IMR-90 (cell line): ENCODE measurements around the gene SENP6. TPM values are rescaled to one million over a fixed set of nuclear protein-coding genes. Genes with fewer than 3 reads are reported as not detected.

Experiments
- ATAC-seq: fragments of 200-7000 bp; cut with Tn5 transposase; 2 replicates; pipeline ENCODE4 v1.9.1; 2020; ENCODE audit warnings: low read depth, mild to moderate bottlenecking, moderate library complexity
- BruUV-seq: library from RNA; stranded (reverse); fragments of 400-500 nt; replicated peaks from 2 replicates; lab custom pipeline; 2021; lab: Mats Ljungman, UMichigan
- CTCF ChIA-PET: fragments of 300-600 bp; formaldehyde crosslinking; extraction: SDS; loops from one replicate; lab custom pipeline; 2021; ENCODE audit warnings: antibody characterized with exemption; lab: Yijun Ruan, JAX
- POLR2A ChIA-PET: fragments of 300-600 bp; sonication (Branson Sonifier 250); formaldehyde crosslinking; loops from one replicate; lab custom pipeline; 2022; ENCODE audit warnings: antibody characterized with exemption; ENCODE audit not compliant: unreplicated experiment; lab: Charles Lee
- DNase-seq: peaks from one replicate; pipeline ENCODE4 v3.0.0; 2013
- H2AFZ ChIP-seq: replicated peaks from 2 replicates; pipeline ENCODE3; 2013; ENCODE audit warnings: low read length, mild to moderate bottlenecking; ENCODE audit not compliant: poor library complexity
- H2AK5ac ChIP-seq: 2 replicates; pipeline ENCODE4 v1.6.1; 2013; ENCODE audit warnings: low read depth, low read length, inconsistent platforms
- H2AK9ac ChIP-seq: replicated peaks from 2 replicates; pipeline ENCODE3; 2013; ENCODE audit warnings: mild to moderate bottlenecking, low read depth, low read length, moderate library complexity; ENCODE audit not compliant: poor library complexity
- H2BK120ac ChIP-seq: 2 replicates; pipeline ENCODE4 v1.6.1; 2013; ENCODE audit warnings: low read depth, low read length, inconsistent platforms
- H2BK15ac ChIP-seq: 3 replicates; pipeline ENCODE4 v1.6.1; 2013; ENCODE audit warnings: low read depth, low read length, inconsistent platforms
- H2BK20ac ChIP-seq: 2 replicates; pipeline ENCODE4 v1.6.1; 2013; ENCODE audit warnings: low read depth, mild to moderate bottlenecking, inconsistent platforms, low read length, moderate library complexity
- H2BK5ac ChIP-seq: 2 replicates; pipeline ENCODE4 v1.6.1; 2013; ENCODE audit warnings: mild to moderate bottlenecking, low read depth, low read length, inconsistent platforms; ENCODE audit not compliant: poor library complexity, severe bottlenecking
- H3K14ac ChIP-seq: replicated peaks from 2 replicates; pipeline ENCODE4 v1.6.1; 2013; ENCODE audit warnings: low read depth, low read length, inconsistent platforms
- H3K18ac ChIP-seq: 2 replicates; pipeline ENCODE4 v1.6.1; 2013; ENCODE audit warnings: low read depth, low read length, control low read depth
- H3K23ac ChIP-seq: 2 replicates; pipeline ENCODE4 v1.6.1; 2013; ENCODE audit warnings: low read depth, low read length, inconsistent platforms
- H3K27ac ChIP-seq: 2 replicates; pipeline ENCODE4 v1.5.1; 2013; ENCODE audit warnings: mild to moderate bottlenecking, control low read depth, low read length; ENCODE audit not compliant: insufficient read depth
- H3K27me3 ChIP-seq: 2 replicates; pipeline ENCODE4 v1.6.1; 2013; ENCODE audit warnings: low read length; ENCODE audit not compliant: control insufficient read depth, insufficient read depth
- H3K36me3 ChIP-seq: 2 replicates; pipeline ENCODE4 v1.6.1; 2013; ENCODE audit warnings: low read length, mixed read lengths; ENCODE audit not compliant: control insufficient read depth, insufficient read depth
- H3K4ac ChIP-seq: 2 replicates; pipeline ENCODE4 v1.6.1; 2013; ENCODE audit warnings: low read depth, low read length, inconsistent platforms
- H3K4me1 ChIP-seq: 2 replicates; pipeline ENCODE4 v1.6.1; 2013; ENCODE audit warnings: low read length, mixed read lengths; ENCODE audit not compliant: control insufficient read depth, insufficient read depth
- H3K4me2 ChIP-seq: 2 replicates; pipeline ENCODE4 v1.6.1; 2013; ENCODE audit warnings: low read depth, mild to moderate bottlenecking, control low read depth, low read length, moderate library complexity
- H3K4me3 ChIP-seq: 2 replicates; pipeline ENCODE4 v1.5.1; 2013; ENCODE audit warnings: low read depth, mild to moderate bottlenecking, control low read depth, low read length, moderate library complexity; ENCODE audit not compliant: insufficient read depth
- H3K56ac ChIP-seq: 2 replicates; pipeline ENCODE4 v1.6.1; 2013; ENCODE audit warnings: low read length, inconsistent platforms; ENCODE audit not compliant: insufficient read depth; ENCODE audit errors: extremely low read depth
- H3K79me1 ChIP-seq, 2 experiments: 2 replicates each; pipeline ENCODE4 v1.6.1; 2013; ENCODE audit warnings: low read length in 2 of 2, inconsistent platforms in 1 of 2, low read depth in 1 of 2
- H3K9ac ChIP-seq: 2 replicates; pipeline ENCODE4 v1.6.1; 2013; ENCODE audit warnings: low read depth, low read length, control low read depth
- H3K9me1 ChIP-seq: 2 replicates; pipeline ENCODE4 v1.6.1; 2013; ENCODE audit warnings: low read length, inconsistent platforms; ENCODE audit not compliant: insufficient read depth
- H3K9me3 ChIP-seq: 2 replicates; pipeline ENCODE4 v1.6.1; 2013; ENCODE audit warnings: low read length; ENCODE audit not compliant: control insufficient read depth, insufficient read depth
- H4K20me1 ChIP-seq: 2 replicates; pipeline ENCODE4 v1.6.1; 2013; ENCODE audit warnings: low read length, inconsistent platforms; ENCODE audit not compliant: insufficient read depth
- H4K5ac ChIP-seq: 2 replicates; pipeline ENCODE4 v1.6.1; 2013; ENCODE audit warnings: mild to moderate bottlenecking, low read depth, low read length, control low read depth
- H4K8ac ChIP-seq, 2 experiments: 2 replicates each; pipeline ENCODE4 v1.6.1; 2013; ENCODE audit warnings: low read depth in 2 of 2, low read length in 2 of 2, control low read depth in 1 of 2, inconsistent platforms in 1 of 2
- H4K91ac ChIP-seq: 2 replicates; pipeline ENCODE4 v1.6.1; 2013; ENCODE audit warnings: low read depth, low read length, inconsistent platforms; ENCODE audit not compliant: insufficient read depth
- BHLHE40 ChIP-seq: fragments of 150-350 bp; IDR thresholded peaks from 2 replicates; pipeline ENCODE4 v1.6.1; 2016; ENCODE audit warnings: mild to moderate bottlenecking, low read depth, low read length
- CHD1 ChIP-seq: IDR thresholded peaks from 2 replicates; pipeline ENCODE4 v1.6.1; 2012; ENCODE audit warnings: low read depth, low read length, improper control_type of control experiment
- FOS ChIP-seq: fragments of 150-350 bp; IDR thresholded peaks from 2 replicates; pipeline ENCODE4 v1.6.1; 2016; ENCODE audit warnings: low read depth, low read length
- MAFK ChIP-seq: IDR thresholded peaks from 2 replicates; pipeline ENCODE4 v1.6.1; 2012; ENCODE audit warnings: low read depth, low read length, improper control_type of control experiment
- MAZ ChIP-seq: IDR thresholded peaks from 2 replicates; pipeline ENCODE4 v1.6.1; 2012; ENCODE audit warnings: low read depth, mild to moderate bottlenecking, low read length, improper control_type of control experiment, moderate library complexity, borderline replicate concordance
- MXI1 ChIP-seq: IDR thresholded peaks from 2 replicates; pipeline ENCODE4 v1.6.1; 2012; ENCODE audit warnings: low read depth, mild to moderate bottlenecking, low read length, moderate library complexity, borderline replicate concordance
- RAD21 ChIP-seq: IDR thresholded peaks from 2 replicates; pipeline ENCODE4 v1.6.1; 2012; ENCODE audit warnings: low read length, improper control_type of control experiment
- RCOR1 ChIP-seq: IDR thresholded peaks from 2 replicates; pipeline ENCODE4 v1.6.1; 2012; ENCODE audit warnings: mild to moderate bottlenecking, low read length, improper control_type of control experiment; ENCODE audit not compliant: insufficient replicate concordance
- RFX5 ChIP-seq: IDR thresholded peaks from 2 replicates; pipeline ENCODE4 v1.8.0; 2012; ENCODE audit warnings: low read depth, mild to moderate bottlenecking, low read length, moderate library complexity
- SMC3 ChIP-seq: fragments of 150-350 bp; IDR thresholded peaks from 2 replicates; pipeline ENCODE4 v1.6.1; 2016; ENCODE audit warnings: low read depth, mild to moderate bottlenecking, antibody characterized with exemption, low read length, moderate library complexity
- WGBS, 2 experiments: methylation state at CpG; one replicate each; pipeline versions ENCODE4 v1.1.5 to v1.1.7; 2013; ENCODE audit warnings: missing lambda C conversion rate in 2 of 2; ENCODE audit not compliant: insufficient read length in 1 of 2; ENCODE audit errors: extremely low coverage in 2 of 2; 5-methylcytosine and 5-hydroxymethylcytosine counted together
- dilution Hi-C: fragments of 300-500 bp; cut with HindIII; formaldehyde crosslinking; loops from one replicate; pipeline ENCODE4 v1.14.3; 2018; ENCODE audit warnings: low sequenced_read_pairs; ENCODE audit not compliant: unreplicated experiment
- in situ Hi-C: fragments of 300-500 bp; cut with MboI; formaldehyde crosslinking; loops from 3 replicates; pipeline ENCODE4 v1.14.3; 2019; ENCODE audit warnings: low sequenced_read_pairs, inconsistent platforms, mixed read lengths
- intact Hi-C: fragments of 100-400 bp; cut with micrococcal nuclease; formaldehyde crosslinking; loops from 2 replicates; pipeline ENCODE4 v1.10.0; 2022
- polyA plus RNA-seq, 3 experiments: library from polyadenylated mRNA; depleted of rRNA; stranded (reverse); fragments of >200 nt; gene quantifications; 2 replicates each; pipeline ENCODE4 v1.2.3, GENCODE V29; 2012; ENCODE audit warnings: low replicate concordance in 1 of 3
- total RNA-seq: library from RNA; depleted of rRNA; stranded (reverse); fragments of >200 nt; gene quantifications from 2 replicates; pipeline ENCODE4 v1.2.3, GENCODE V29; 2012
- TF ChIP-seq, protein P1 (sequence below): fragments of 150-350 bp; IDR thresholded peaks from 2 replicates; pipeline ENCODE4 v1.6.1; 2016; ENCODE audit warnings: low read depth, mild to moderate bottlenecking, low read length, moderate library complexity, borderline replicate concordance
- TF ChIP-seq, protein P2 (sequence below): fragments of 150-350 bp; IDR thresholded peaks from 2 replicates; pipeline ENCODE4 v1.6.1; 2017; ENCODE audit warnings: mild to moderate bottlenecking, antibody characterized with exemption, low read length, low read depth
- TF ChIP-seq, protein P3 (sequence below): conservative IDR thresholded peaks from 2 replicates; pipeline ENCODE4 v1.5.1; 2012; ENCODE audit warnings: mild to moderate bottlenecking, low read depth, low read length, improper control_type of control experiment

Gene SENP6
- total and polyA plus RNA-seq, 2 of the 4 experiments (the other 2 are of a cell fraction): 23.1 to 25.8 TPM

DNA sequence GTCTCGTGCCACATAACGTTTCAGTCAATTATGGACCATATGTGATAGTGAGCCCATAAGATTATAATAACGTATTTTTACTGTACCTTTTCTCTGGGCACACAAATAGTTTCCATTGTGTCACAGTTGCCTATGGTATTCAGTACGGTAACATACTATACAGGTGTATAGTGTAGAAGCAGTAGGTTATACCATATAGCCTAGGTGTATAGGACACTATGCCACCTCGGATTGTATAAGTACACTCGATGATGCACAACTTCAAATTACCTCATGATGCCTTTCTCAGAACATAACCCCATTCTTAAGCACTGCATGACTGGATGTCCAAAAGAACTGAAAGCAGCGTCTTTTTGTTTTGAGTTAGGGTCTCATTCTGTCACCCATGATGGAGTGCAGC, 87.9 kb downstream of the SENP6 start:
- H3K36me3 ChIP-seq: peaks cover 18% of the 10 kb centered on the region
- H2BK15ac ChIP-seq: no peak overlapping the region
- H3K27me3 ChIP-seq: no peaks in the 10 kb centered on the region
- WGBS, 2 experiments: 100% methylated on average over 1 of the region's 7 CpGs; no CpG with 5 or more reads in 1 of the 2 experiments
- no peak overlapping the region for H2AK9ac ChIP-seq
- no peak overlapping the region for H4K91ac ChIP-seq
- intact Hi-C loops (no loop called here), in situ Hi-C loops (no loop called here), dilution Hi-C loops (no loop called here)
- H3K18ac ChIP-seq: no peak overlapping the region
- no peak overlapping the region for H3K56ac ChIP-seq
- DNase-seq (no peak), ATAC-seq (no peak)
- no peak for TF ChIP-seq MAZ
- TF ChIP-seq BHLHE40: no peak
- no peak for TF ChIP-seq RAD21
- no peak for TF ChIP-seq RFX5
- TF ChIP-seq, protein P1, sequence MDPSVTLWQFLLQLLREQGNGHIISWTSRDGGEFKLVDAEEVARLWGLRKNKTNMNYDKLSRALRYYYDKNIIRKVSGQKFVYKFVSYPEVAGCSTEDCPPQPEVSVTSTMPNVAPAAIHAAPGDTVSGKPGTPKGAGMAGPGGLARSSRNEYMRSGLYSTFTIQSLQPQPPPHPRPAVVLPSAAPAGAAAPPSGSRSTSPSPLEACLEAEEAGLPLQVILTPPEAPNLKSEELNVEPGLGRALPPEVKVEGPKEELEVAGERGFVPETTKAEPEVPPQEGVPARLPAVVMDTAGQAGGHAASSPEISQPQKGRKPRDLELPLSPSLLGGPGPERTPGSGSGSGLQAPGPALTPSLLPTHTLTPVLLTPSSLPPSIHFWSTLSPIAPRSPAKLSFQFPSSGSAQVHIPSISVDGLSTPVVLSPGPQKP: no peak
- TF ChIP-seq MAFK: no peak
- TF ChIP-seq MXI1: no peak
- no peak for TF ChIP-seq SMC3
- no peak for TF ChIP-seq FOS
- TF ChIP-seq, protein P2, sequence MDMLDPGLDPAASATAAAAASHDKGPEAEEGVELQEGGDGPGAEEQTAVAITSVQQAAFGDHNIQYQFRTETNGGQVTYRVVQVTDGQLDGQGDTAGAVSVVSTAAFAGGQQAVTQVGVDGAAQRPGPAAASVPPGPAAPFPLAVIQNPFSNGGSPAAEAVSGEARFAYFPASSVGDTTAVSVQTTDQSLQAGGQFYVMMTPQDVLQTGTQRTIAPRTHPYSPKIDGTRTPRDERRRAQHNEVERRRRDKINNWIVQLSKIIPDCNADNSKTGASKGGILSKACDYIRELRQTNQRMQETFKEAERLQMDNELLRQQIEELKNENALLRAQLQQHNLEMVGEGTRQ: no peak
- TF ChIP-seq RCOR1: no peak
- no peak for TF ChIP-seq CHD1
- TF ChIP-seq, protein P3, sequence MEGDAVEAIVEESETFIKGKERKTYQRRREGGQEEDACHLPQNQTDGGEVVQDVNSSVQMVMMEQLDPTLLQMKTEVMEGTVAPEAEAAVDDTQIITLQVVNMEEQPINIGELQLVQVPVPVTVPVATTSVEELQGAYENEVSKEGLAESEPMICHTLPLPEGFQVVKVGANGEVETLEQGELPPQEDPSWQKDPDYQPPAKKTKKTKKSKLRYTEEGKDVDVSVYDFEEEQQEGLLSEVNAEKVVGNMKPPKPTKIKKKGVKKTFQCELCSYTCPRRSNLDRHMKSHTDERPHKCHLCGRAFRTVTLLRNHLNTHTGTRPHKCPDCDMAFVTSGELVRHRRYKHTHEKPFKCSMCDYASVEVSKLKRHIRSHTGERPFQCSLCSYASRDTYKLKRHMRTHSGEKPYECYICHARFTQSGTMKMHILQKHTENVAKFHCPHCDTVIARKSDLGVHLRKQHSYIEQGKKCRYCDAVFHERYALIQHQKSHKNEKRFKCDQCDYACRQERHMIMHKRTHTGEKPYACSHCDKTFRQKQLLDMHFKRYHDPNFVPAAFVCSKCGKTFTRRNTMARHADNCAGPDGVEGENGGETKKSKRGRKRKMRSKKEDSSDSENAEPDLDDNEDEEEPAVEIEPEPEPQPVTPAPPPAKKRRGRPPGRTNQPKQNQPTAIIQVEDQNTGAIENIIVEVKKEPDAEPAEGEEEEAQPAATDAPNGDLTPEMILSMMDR: no peak
- no peaks in the 10 kb centered on the region for H4K20me1 ChIP-seq
- H3K4me3 ChIP-seq: no peak overlapping the region
- no peak overlapping the region for H4K5ac ChIP-seq
- H3K4me1 ChIP-seq: no peaks in the 10 kb centered on the region
- POLR2A ChIA-PET: no interaction called here
- CTCF ChIA-PET: no interaction called here
- no peak overlapping the region for H2BK5ac ChIP-seq
- H2BK20ac ChIP-seq: no peak overlapping the region
- H3K79me1 ChIP-seq: peaks cover 5 to 12% of the 10 kb centered on the region in 2 experiments; a peak in 2 of 4 replicates
- no peak overlapping the region for H3K14ac ChIP-seq
- H3K23ac ChIP-seq: no peak overlapping the region
- H3K27ac ChIP-seq: no peak overlapping the region
- no peak overlapping the region for H3K4me2 ChIP-seq
- no peaks in the 10 kb centered on the region for H3K9me3 ChIP-seq
- H3K4ac ChIP-seq: no peak overlapping the region
- no peak overlapping the region for H4K8ac ChIP-seq
- H3K9me1 ChIP-seq: no peaks in the 10 kb centered on the region
- H2AK5ac ChIP-seq: no peak overlapping the region
- BruUV-seq: no TSS peak
- H2BK120ac ChIP-seq: no peak overlapping the region
- H3K9ac ChIP-seq: no peak overlapping the region
- no peak overlapping the region for H2AFZ ChIP-seq
